Measurements from ENCODE around the gene SLX4. TPM values are rescaled to one million over a fixed set of nuclear protein-coding genes. Genes with fewer than 3 reads are reported as not detected.

Gene SLX4
- total RNA-seq, 1 experiment from 2014 or later, result 5.1 TPM

GRCh38 chr16:3623642-3624041 is 12.2 kb upstream of the SLX4 start:
- TF ChIP-seq CTCF (conservative IDR thresholded peaks at IDR 0.05; ENCODE audit: low read depth, low read length), result no peak
- TF ChIP-seq EZH2 (IDR thresholded peaks at IDR 0.05; ENCODE audit: low read length, unreplicated experiment), result no peak
- TF ChIP-seq EZH2phosphoT487 (IDR thresholded peaks at IDR 0.05; ENCODE audit: borderline replicate concordance, low read length), result no peak
- no peaks in the 10 kb centered on the region for H3K79me2 ChIP-seq (ENCODE audit: low read length)
- H3F3A ChIP-seq (ENCODE audit: low read length, unreplicated experiment), result no peaks in the 10 kb centered on the region
- H3K9ac ChIP-seq (ENCODE audit: low read length), result no peak overlapping the region
- H3K27ac ChIP-seq (ENCODE audit: low read length), result no peak overlapping the region
- ChIA-PET POLR2A (ENCODE audit: unreplicated experiment) (no interaction called here), CTCF (no interaction called here)
- no peaks in the 10 kb centered on the region for H3K4me1 ChIP-seq (ENCODE audit: insufficient read depth, low read length)
- no peak overlapping the region for H3K4me2 ChIP-seq (ENCODE audit: low read length)
- BruUV-seq (replicated peaks), result TSS peak; percentile 26
- DNase-seq (no peak), ATAC-seq (no peak)
- no peak overlapping the region for H2AFZ ChIP-seq (ENCODE audit: low read length)
- intact Hi-C loops (cut with micrococcal nuclease), result no loop called here
- no peak overlapping the region for H3K4me3 ChIP-seq (ENCODE audit: low read length)
- H3K27me3 ChIP-seq (ENCODE audit: low read length), result no peaks in the 10 kb centered on the region
- no peaks in the 10 kb centered on the region for H3K9me2 ChIP-seq (replicated peaks; ENCODE audit: low read length)
- no peaks in the 10 kb centered on the region for H4K20me1 ChIP-seq (ENCODE audit: low read length)
- H3K36me3 ChIP-seq (ENCODE audit: low read depth, low read length), result no peaks in the 10 kb centered on the region
- H3K9me3 ChIP-seq (ENCODE audit: low read length), result no peaks in the 10 kb centered on the region

- TF ChIP-seq CTCF (conservative IDR thresholded peaks at IDR 0.05; ENCODE audit: low read depth, low read length) (no peak), EZH2phosphoT487 (IDR thresholded peaks at IDR 0.05; ENCODE audit: borderline replicate concordance, low read length) (no peak), EZH2 (IDR thresholded peaks at IDR 0.05; ENCODE audit: low read length, unreplicated experiment) (no peak)
- H3K4me1 ChIP-seq (ENCODE audit: insufficient read depth, low read length), result no peaks in the 10 kb centered on the region
- no peaks in the 10 kb centered on the region for H3K27me3 ChIP-seq (ENCODE audit: low read length)
- no peak overlapping the region for H3K4me3 ChIP-seq (ENCODE audit: low read length)
- no TSS peak for BruUV-seq (replicated peaks)
- no peaks in the 10 kb centered on the region for H3K9me2 ChIP-seq (replicated peaks; ENCODE audit: low read length)
- H3K4me2 ChIP-seq (ENCODE audit: low read length), result 0 out of 2 replicates have a peak overlapping the region, but pooled peaks have one; percentile 29
- H3K27ac ChIP-seq (ENCODE audit: low read length), result no peak overlapping the region
- H3K79me2 ChIP-seq (ENCODE audit: low read length), result peaks cover 26% of the 10 kb centered on the region
- DNase-seq (peak; percentile 34), ATAC-seq (peak; percentile 58; the same call in 1 of the 2 replicates)
- no peak overlapping the region for H3K9ac ChIP-seq (ENCODE audit: low read length)
- intact Hi-C loops (cut with micrococcal nuclease), result no loop called here
- H3K36me3 ChIP-seq (ENCODE audit: low read depth, low read length), result no peaks in the 10 kb centered on the region
- ChIA-PET CTCF (no interaction called here), POLR2A (ENCODE audit: unreplicated experiment) (interaction anchor here (0.6 kb wide), 1 partner anchor 21 kb away, joined by 3 read pairs; no protein-coding TSS in a partner anchor)
- no peaks in the 10 kb centered on the region for H3K9me3 ChIP-seq (ENCODE audit: low read length)
- H2AFZ ChIP-seq (ENCODE audit: low read length), result no peak overlapping the region
- no peaks in the 10 kb centered on the region for H3F3A ChIP-seq (ENCODE audit: low read length, unreplicated experiment)
- H4K20me1 ChIP-seq (ENCODE audit: low read length), result no peaks in the 10 kb centered on the region
These were observed 7.3 kb upstream of the SLX4 start for GRCh38 chr16:3618769-3619141.

- intact Hi-C loops (cut with micrococcal nuclease), result no loop called here
- Histone ChIP-seq H3K79me2 (ENCODE audit: low read length) (peaks cover 62% of the 10 kb centered on the region), H2AFZ (ENCODE audit: low read length) (peak overlapping the region; percentile 99; the same call in 1 of the 2 replicates), H3F3A (ENCODE audit: low read length, unreplicated experiment) (no peaks in the 10 kb centered on the region), H3K9me3 (ENCODE audit: low read length) (no peaks in the 10 kb centered on the region), H3K27ac (ENCODE audit: low read length) (no peak overlapping the region), H3K36me3 (ENCODE audit: low read depth, low read length) (no peaks in the 10 kb centered on the region), H3K4me1 (ENCODE audit: insufficient read depth, low read length) (peaks cover 15% of the 10 kb centered on the region), H3K27me3 (ENCODE audit: low read length) (no peaks in the 10 kb centered on the region), H3K4me2 (ENCODE audit: low read length) (peak overlapping the region; percentile 93), H3K9ac (ENCODE audit: low read length) (peak overlapping the region; percentile 91), H3K9me2 (replicated peaks; ENCODE audit: low read length) (no peaks in the 10 kb centered on the region), H3K4me3 (ENCODE audit: low read length) (peak overlapping the region; percentile 99), H4K20me1 (ENCODE audit: low read length) (no peaks in the 10 kb centered on the region)
- POLR2A ChIA-PET (ENCODE audit: unreplicated experiment), result no interaction called here
- BruUV-seq (replicated peaks), result no TSS peak
- CTCF ChIA-PET, result no interaction called here
- no peak for DNase-seq
- no peak for ATAC-seq
- TF ChIP-seq EZH2phosphoT487 (IDR thresholded peaks at IDR 0.05; ENCODE audit: borderline replicate concordance, low read length), result no peak
- TF ChIP-seq EZH2 (IDR thresholded peaks at IDR 0.05; ENCODE audit: low read length, unreplicated experiment), result no peak
- TF ChIP-seq CTCF (conservative IDR thresholded peaks at IDR 0.05; ENCODE audit: low read depth, low read length), result no peak
These were observed 1.4 kb upstream of the SLX4 start for GRCh38 chr16:3612510-3613466.

All from PC-3 (cell line).